Mesothelial cell of epicardium (in vitro differentiated cells): ENCODE measurements around the gene ERBB2. TPM values are rescaled to one million over a fixed set of nuclear protein-coding genes. Genes with fewer than 3 reads are reported as not detected.

ENCODE experiments used
- DNase-seq, 2 experiments: peaks; one replicate each; pipeline ENCODE4 v3.0.0; 2021; ENCODE audit warnings: low spot score in 2 of 2; ENCODE audit not compliant: unreplicated experiment in 2 of 2
- H3K27ac Mint-ChIP-seq: 2 replicates; pipeline ENCODE4 v1.8.0; 2021; ENCODE audit warnings: mixed read lengths
- H3K27me3 Mint-ChIP-seq: 2 replicates; pipeline ENCODE4 v1.8.0; 2021; ENCODE audit warnings: low read depth, mixed read lengths
- H3K36me3 Mint-ChIP-seq: 2 replicates; pipeline ENCODE4 v1.8.0; 2021; ENCODE audit warnings: mixed read lengths
- H3K4me1 Mint-ChIP-seq: 2 replicates; pipeline ENCODE4 v1.8.0; 2021; ENCODE audit warnings: mixed read lengths
- H3K4me3 Mint-ChIP-seq: 2 replicates; pipeline ENCODE4 v1.8.0; 2021; ENCODE audit warnings: mild to moderate bottlenecking, moderate library complexity, mixed read lengths
- H3K9me3 Mint-ChIP-seq: 2 replicates; pipeline ENCODE4 v1.8.0; 2021; ENCODE audit warnings: mixed read lengths
- total RNA-seq: library from RNA; stranded (reverse); gene quantifications from 3 replicates; pipeline ENCODE4 v1.2.1, GENCODE V29; 2021
- TF ChIP-seq, protein P1 (sequence below): fragments of 200-600 bp; sonication (generic); IDR thresholded peaks from one replicate; pipeline ENCODE4 v1.5.0; 2021; ENCODE audit warnings: antibody characterized with exemption; ENCODE audit not compliant: unreplicated experiment

ERBB2 gene
- 141 to 146 TPM (median 142 TPM) in 3 replicates for total RNA-seq

DNA sequence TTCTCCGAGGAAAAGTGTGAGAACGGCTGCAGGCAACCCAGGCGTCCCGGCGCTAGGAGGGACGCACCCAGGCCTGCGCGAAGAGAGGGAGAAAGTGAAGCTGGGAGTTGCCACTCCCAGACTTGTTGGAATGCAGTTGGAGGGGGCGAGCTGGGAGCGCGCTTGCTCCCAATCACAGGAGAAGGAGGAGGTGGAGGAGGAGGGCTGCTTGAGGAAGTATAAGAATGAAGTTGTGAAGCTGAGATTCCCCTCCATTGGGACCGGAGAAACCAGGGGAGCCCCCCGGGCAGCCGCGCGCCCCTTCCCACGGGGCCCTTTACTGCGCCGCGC lies at the start of gene ERBB2:
Gene ERBB2 (plus strand): TSS at position 247 of the 330 bp plus-strand sequence. CDS start 175 bp downstream, outside the sequence.
- peak; percentile 58 to 75 for DNase-seq
- no peaks in the 10 kb centered on the region for H3K9me3 Mint-ChIP-seq
- TF ChIP-seq, protein P1, sequence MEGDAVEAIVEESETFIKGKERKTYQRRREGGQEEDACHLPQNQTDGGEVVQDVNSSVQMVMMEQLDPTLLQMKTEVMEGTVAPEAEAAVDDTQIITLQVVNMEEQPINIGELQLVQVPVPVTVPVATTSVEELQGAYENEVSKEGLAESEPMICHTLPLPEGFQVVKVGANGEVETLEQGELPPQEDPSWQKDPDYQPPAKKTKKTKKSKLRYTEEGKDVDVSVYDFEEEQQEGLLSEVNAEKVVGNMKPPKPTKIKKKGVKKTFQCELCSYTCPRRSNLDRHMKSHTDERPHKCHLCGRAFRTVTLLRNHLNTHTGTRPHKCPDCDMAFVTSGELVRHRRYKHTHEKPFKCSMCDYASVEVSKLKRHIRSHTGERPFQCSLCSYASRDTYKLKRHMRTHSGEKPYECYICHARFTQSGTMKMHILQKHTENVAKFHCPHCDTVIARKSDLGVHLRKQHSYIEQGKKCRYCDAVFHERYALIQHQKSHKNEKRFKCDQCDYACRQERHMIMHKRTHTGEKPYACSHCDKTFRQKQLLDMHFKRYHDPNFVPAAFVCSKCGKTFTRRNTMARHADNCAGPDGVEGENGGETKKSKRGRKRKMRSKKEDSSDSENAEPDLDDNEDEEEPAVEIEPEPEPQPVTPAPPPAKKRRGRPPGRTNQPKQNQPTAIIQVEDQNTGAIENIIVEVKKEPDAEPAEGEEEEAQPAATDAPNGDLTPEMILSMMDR, result no peak
- peaks cover 39% of the 10 kb centered on the region for H3K4me1 Mint-ChIP-seq
- H3K36me3 Mint-ChIP-seq, result peaks cover 2% of the 10 kb centered on the region
- no peaks in the 10 kb centered on the region for H3K27me3 Mint-ChIP-seq
- H3K4me3 Mint-ChIP-seq, result peak within 1 kb of the TSS; percentile 97
- peak within 1 kb of the TSS; percentile 98 for H3K27ac Mint-ChIP-seq

DNA sequence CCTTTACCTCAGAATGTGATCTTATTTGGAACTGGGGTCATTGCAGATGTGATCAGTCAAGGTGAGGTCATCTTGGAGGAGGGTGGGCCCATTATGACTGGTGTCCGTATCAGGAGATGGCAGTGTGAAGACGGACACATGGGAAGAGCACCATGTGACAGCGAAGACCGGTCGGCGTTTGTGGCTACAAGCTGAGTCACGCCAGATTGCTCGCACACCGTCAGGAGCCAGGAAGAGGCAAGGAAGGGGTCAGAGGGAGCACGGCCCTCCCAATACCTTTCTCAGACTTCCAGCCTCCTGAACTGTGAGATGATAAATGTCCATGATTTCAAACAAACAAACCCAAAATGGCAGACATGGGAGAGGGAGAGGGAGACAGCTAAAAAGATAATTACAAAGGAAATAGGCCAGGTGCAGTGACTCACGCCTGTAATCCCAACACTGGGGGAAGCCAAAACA lies 49.7 kb upstream of the ERBB2 start:
- H3K27me3 Mint-ChIP-seq, result no peaks in the 10 kb centered on the region
- TF ChIP-seq, protein P1, result no peak
- H3K36me3 Mint-ChIP-seq, result peaks cover 2% of the 10 kb centered on the region
- H3K27ac Mint-ChIP-seq, result no peak overlapping the region
- no peak for DNase-seq
- no peaks in the 10 kb centered on the region for H3K9me3 Mint-ChIP-seq
- peaks cover 19% of the 10 kb centered on the region for H3K4me1 Mint-ChIP-seq
- H3K4me3 Mint-ChIP-seq, result no peak overlapping the region

DNA sequence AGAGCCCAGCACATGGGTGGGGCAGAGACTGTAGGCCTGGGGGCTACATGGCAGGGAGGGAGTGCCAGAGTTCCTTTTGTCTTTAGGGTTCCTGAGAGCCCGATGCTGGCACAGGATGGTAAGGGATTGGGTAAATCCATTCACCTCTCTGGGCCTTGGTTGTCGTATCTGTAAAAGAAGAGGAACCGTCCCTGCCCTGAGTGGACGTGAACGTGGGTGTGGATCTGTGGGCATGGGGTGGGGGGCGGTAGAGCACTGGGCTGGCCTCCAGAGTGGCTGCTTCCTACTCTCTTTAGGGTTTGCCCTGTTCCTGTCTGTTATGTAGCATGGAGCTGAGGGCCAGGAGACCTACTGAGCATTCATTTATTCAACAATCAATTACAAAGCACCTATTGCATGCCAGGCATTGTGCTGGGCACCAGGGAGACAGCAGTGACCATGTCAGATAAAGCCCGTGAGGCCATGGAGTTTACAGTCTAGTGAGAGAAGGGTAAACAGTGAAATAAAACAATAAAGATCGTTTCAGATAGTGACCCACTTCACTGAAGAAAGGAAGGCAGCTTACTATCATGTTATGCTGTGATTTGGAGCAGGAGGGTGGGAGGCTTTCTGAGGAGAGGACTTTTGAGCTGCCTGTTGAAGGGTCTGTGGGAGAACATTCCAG lies 47.8 kb upstream of the ERBB2 start:
- Mint-ChIP-seq H3K27me3 (no peaks in the 10 kb centered on the region), H3K4me3 (no peak overlapping the region), H3K9me3 (no peaks in the 10 kb centered on the region), H3K27ac (peak overlapping the region; percentile 77), H3K4me1 (peaks cover 18% of the 10 kb centered on the region), H3K36me3 (peaks cover 7% of the 10 kb centered on the region)
- TF ChIP-seq, protein P1, result no peak
- no peak for DNase-seq

DNA sequence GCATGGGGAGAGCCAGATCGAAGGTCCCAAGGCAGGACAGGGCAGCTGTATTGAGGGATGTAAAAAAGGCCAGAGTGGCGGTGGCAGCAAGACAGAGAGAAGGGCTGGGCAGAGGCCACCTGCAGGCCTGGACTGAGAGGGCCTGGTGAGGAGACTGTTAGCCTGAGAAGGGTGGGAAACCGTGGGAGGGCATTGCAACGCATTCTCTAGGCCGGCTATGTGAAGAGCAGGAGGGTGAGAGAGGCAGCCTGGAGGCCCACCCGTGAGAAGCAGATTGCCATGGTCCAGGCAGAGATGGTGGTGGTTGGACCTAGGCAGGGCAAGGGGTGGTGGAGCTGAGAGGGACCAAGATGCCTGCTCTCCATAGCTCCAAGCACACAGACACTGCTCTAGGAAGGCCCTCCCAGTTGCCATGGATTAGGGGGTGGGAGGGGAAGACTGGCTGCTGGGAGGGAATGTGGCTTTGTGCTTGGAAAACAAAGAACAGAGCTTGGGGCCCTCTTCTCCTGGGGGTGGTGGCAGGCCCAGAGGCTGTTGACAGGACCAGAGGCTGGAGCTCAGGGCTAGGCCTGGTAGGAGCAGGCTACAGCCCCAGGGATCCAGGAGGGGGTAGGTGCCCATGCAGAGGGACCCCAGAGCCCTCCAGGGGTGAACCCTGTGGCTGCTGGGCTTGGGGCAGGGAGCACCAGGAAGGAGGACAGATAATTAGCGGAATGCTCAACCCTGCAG lies 47.1 kb upstream of the ERBB2 start:
- Mint-ChIP-seq H3K27me3 (no peaks in the 10 kb centered on the region), H3K9me3 (no peaks in the 10 kb centered on the region), H3K27ac (peak overlapping the region; percentile 77), H3K4me3 (no peak overlapping the region), H3K4me1 (peaks cover 18% of the 10 kb centered on the region), H3K36me3 (peaks cover 7% of the 10 kb centered on the region)
- TF ChIP-seq, protein P1, result no peak
- DNase-seq, result no peak

DNA sequence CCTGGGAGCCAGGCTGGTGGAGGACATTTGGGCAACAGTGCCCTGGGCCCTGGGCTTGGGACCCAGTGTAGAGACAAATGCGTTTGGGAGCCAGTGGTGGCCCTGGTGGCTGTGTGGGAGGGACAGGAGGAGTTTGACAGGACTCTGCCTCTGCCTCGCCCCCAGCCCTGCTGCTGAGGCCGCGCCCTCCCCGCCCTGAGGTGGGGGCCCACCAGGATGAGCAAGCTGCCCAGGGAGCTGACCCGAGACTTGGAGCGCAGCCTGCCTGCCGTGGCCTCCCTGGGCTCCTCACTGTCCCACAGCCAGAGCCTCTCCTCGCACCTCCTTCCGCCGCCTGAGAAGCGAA lies 46.6 kb upstream of the ERBB2 start:
- DNase-seq, result no peak

More for the DNA sequence above, 46.6 kb upstream of the ERBB2 start:
- H3K4me3 Mint-ChIP-seq, result no peak overlapping the region
- TF ChIP-seq, protein P1, result no peak
- no peaks in the 10 kb centered on the region for H3K27me3 Mint-ChIP-seq
- H3K9me3 Mint-ChIP-seq, result no peaks in the 10 kb centered on the region
- H3K27ac Mint-ChIP-seq, result no peak overlapping the region
- peaks cover 18% of the 10 kb centered on the region for H3K4me1 Mint-ChIP-seq
- H3K36me3 Mint-ChIP-seq, result peaks cover 9% of the 10 kb centered on the region
